Spleen (tissue), 11 donors: ENCODE data around the gene UNC5A. TPM values are rescaled to one million over a fixed set of nuclear protein-coding genes. Genes with fewer than 3 reads are reported as not detected.
A peak's percentile ranks its signal among the peaks of the same experiment; 100 is the strongest.

Source experiments
- DNase-seq: peaks from one replicate; pipeline ENCODE4 v3.0.0-alpha.2; 2020
- H3K27ac ChIP-seq, 8 donors: fragments of 200-600 bp; sonication (generic) in 7 of 8; 1 replicate in 4 of 8; 2 replicates in 4 of 8; pipeline versions ENCODE4 v1.5.0 to v1.8.0; 2016 to 2021; ENCODE audit warnings: inconsistent platforms in 4 of 8, mild to moderate bottlenecking in 4 of 8, moderate library complexity in 1 of 8
- H3K27me3 ChIP-seq, 7 donors: fragments of 200-600 bp; sonication (generic) in 6 of 7; replicated peaks in 1 of 7; 1 replicate in 4 of 7; 2 replicates in 3 of 7; pipeline versions ENCODE4 v1.5.0 to v1.8.0; 2016 to 2021; ENCODE audit warnings: inconsistent platforms in 3 of 7, mild to moderate bottlenecking in 1 of 7
- H3K36me3 ChIP-seq, 6 donors: fragments of 200-600 bp; sonication (generic) in 5 of 6; 1 replicate in 4 of 6; 2 replicates in 2 of 6; pipeline versions ENCODE4 v1.5.0 to v1.8.0; 2016 to 2021; ENCODE audit warnings: inconsistent platforms in 2 of 6
- H3K4me1 ChIP-seq, 6 donors: fragments of 200-600 bp; sonication (generic) in 5 of 6; 1 replicate in 3 of 6; 2 replicates in 3 of 6; pipeline versions ENCODE4 v1.5.0 to v1.8.0; 2016 to 2021; ENCODE audit warnings: inconsistent platforms in 3 of 6
- H3K4me3 ChIP-seq, 8 donors: fragments of 200-600 bp; sonication (generic) in 7 of 8; 1 replicate in 4 of 8; 2 replicates in 4 of 8; pipeline versions ENCODE4 v1.5.0 to v1.8.0; 2016 to 2021; ENCODE audit warnings: inconsistent platforms in 4 of 8, mild to moderate bottlenecking in 4 of 8, moderate library complexity in 2 of 8
- H3K9me3 ChIP-seq, 8 donors: fragments of 200-600 bp; sonication (generic) in 7 of 8; 1 replicate in 4 of 8; 2 replicates in 4 of 8; pipeline versions ENCODE4 v1.5.0 to v1.8.0; 2016 to 2021; ENCODE audit warnings: inconsistent platforms in 4 of 8
- CTCF ChIP-seq, 11 experiments: fragments of 200-600 bp in 7 of 11; fragments of 450-650 bp in 4 of 11; sonication (generic) in 4 of 11; IDR thresholded peaks in 8 of 11; conservative IDR thresholded peaks in 3 of 11; 1 replicate in 7 of 11; 2 replicates in 4 of 11; pipeline versions ENCODE4 v1.4.0 to v1.8.0; 2016 to 2021; ENCODE audit warnings: antibody characterized with exemption in 11 of 11, inconsistent platforms in 4 of 11, mild to moderate bottlenecking in 1 of 11
- POLR2A ChIP-seq, 3 donors: fragments of 450-650 bp; IDR thresholded peaks; one replicate each; pipeline ENCODE4 v1.5.1; 2017; ENCODE audit warnings: antibody characterized with exemption in 3 of 3, mild to moderate bottlenecking in 1 of 3
- POLR2AphosphoS5 ChIP-seq, 3 donors: sonication (generic); formaldehyde crosslinking; IDR thresholded peaks; one replicate each; pipeline ENCODE4 v1.5.1; 2017; ENCODE audit warnings: antibody characterized with exemption in 3 of 3
- WGBS, 5 donors: extraction: QIAGEN DNeasy Blood & Tissue Kit in 3 of 5; methylation state at CpG; one replicate each; pipeline versions ENCODE4 v1.1.5 to v1.1.7; 2013 to 2018; 5-methylcytosine and 5-hydroxymethylcytosine counted together
- intact Hi-C: fragments of 100-400 bp; cut with DNase I; formaldehyde crosslinking; loops from one replicate; pipeline ENCODE4 v1.15.0; 2023; ENCODE audit warnings: low total_unique reads
- polyA plus RNA-seq, 3 donors: library from polyadenylated mRNA; stranded (reverse); fragments of 200-250 nt; gene quantifications; one replicate each; pipeline ENCODE4 v1.2.1, GENCODE V29; 2013
- total RNA-seq, 7 donors: library from RNA; depleted of rRNA in 3 of 7; stranded (reverse); fragments of >200 nt in 3 of 7; fragmentation: NEBNext Ultra II Directional in 4 of 7; extraction: Animal tissue kit (Norgen Biotek cat#: 25700) in 4 of 7; gene quantifications; one replicate each; pipeline versions ENCODE4 v1.1.0 to v1.2.1, GENCODE V29; 2016 to 2021
- donor health status: healthy with polysubstance abuse.
- donor health status: DM: no; HTN: no; CAD: no; lungs with moderate emphysema.
- donor health status: DM: no; HTN: no; CAD: no.
- donor health status: Bipolar disorder and iron deficiency.
- donor health status: healthy.
- donor health status: DM: no; HTN: no; CAD: no.
- donor health status: DM: yes; HTN: yes; CAD: no.

Gene UNC5A
- total and polyA plus RNA-seq, 10 donors: 0.03 to 0.06 TPM; not detected in 8

DNA sequence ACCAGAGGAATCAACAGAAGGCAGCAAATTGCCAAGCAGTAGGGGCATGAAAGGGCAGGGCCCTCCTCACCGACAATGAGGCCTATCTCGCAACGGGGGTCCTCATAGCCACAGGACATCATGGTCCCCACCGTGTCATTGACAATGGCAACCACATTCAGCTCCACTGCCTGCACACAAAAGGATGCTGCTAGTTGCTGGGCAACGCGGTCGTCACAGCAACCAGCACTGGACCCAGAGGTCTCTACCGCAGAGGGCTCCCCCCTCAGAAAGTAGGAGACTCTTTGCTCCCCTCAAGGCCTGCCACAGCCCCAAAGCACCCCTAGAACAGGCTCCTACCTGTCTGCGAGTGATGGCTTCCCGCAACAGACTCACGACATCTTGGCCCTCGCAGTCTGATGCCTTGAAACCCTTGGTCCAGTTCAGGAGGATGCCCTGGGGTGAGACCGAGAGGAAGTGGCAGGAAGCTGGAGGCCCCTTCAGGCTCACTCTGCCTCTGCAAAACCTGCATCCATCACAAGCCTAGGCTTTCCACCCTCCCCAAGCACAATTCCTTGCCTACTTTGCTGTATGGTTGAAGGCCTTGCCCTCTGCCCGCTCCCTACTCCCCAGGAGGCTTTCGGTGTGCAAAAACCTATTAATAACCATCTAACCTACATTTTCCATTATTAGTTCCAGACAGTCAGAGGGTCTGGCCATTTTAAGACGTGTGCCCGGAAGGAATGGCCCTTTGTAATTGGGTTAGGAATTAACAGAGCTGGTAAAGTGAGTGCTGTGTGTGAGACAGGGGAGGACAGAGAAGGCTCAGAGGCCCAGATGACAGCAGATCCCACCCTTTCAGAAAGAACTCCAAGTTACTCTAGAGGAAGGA, 73.6 kb downstream of the UNC5A start:
- DNase-seq: peak; percentile 21
- peaks cover 0 to 99% (median 11%) of the 10 kb centered on the region in 6 donors for H3K36me3 ChIP-seq
- TF ChIP-seq POLR2AphosphoS5 (IDR thresholded peaks at IDR 0.05) (peak in 1 of 3 donors; percentile 28), CTCF (IDR thresholded peaks at IDR 0.05 in 8 of 11, conservative IDR thresholded peaks at IDR 0.05 in 3 of 11) (no peak)
- intact Hi-C loops: no loop called here
- no peak overlapping the region for H3K27ac ChIP-seq
- no peak overlapping the region for H3K4me3 ChIP-seq
- peaks cover 0 to 13% (median 0%) of the 10 kb centered on the region in 7 donors for H3K27me3 ChIP-seq
- peaks cover 0 to 8% (median 0%) of the 10 kb centered on the region in 6 donors for H3K4me1 ChIP-seq
- 74 to 90% (median 87%) methylated on average over 17 of the region's 17 CpGs for WGBS, 5 donors
- no peaks in the 10 kb centered on the region for H3K9me3 ChIP-seq

DNA sequence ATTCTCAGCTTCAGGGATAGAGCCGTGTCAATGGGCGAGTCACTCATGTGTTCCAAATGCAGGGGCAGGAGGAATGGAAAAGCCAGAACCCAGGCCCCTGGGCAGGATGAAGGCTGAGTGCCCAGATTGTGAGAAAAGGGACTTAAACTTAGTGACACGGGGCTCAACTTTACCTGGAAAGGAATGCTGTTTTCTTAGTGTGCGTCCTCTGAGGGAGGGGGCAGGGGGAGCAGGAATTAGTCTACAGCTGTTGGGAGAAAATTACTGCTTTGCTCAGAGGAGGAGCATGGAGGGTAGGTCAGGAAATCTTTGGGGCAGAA, 74.2 kb downstream of the UNC5A start:
- no peaks in the 10 kb centered on the region for H3K9me3 ChIP-seq
- DNase-seq: peak; percentile 7
- intact Hi-C loops: no loop called here
- peaks cover 0 to 8% (median 0%) of the 10 kb centered on the region in 6 donors for H3K4me1 ChIP-seq
- no peak overlapping the region for H3K27ac ChIP-seq
- WGBS, 5 donors: 67 to 87% (median 76%) methylated on average over 4 of the region's 4 CpGs
- TF ChIP-seq CTCF (IDR thresholded peaks at IDR 0.05 in 8 of 11, conservative IDR thresholded peaks at IDR 0.05 in 3 of 11): no peak
- TF ChIP-seq POLR2A (IDR thresholded peaks at IDR 0.05): no peak
- TF ChIP-seq POLR2AphosphoS5 (IDR thresholded peaks at IDR 0.05): no peak
- H3K27me3 ChIP-seq: peaks cover 0 to 7% (median 0%) of the 10 kb centered on the region in 7 donors
- H3K36me3 ChIP-seq: peaks cover 0 to 100% (median 11%) of the 10 kb centered on the region in 6 donors
- no peak overlapping the region for H3K4me3 ChIP-seq

DNA sequence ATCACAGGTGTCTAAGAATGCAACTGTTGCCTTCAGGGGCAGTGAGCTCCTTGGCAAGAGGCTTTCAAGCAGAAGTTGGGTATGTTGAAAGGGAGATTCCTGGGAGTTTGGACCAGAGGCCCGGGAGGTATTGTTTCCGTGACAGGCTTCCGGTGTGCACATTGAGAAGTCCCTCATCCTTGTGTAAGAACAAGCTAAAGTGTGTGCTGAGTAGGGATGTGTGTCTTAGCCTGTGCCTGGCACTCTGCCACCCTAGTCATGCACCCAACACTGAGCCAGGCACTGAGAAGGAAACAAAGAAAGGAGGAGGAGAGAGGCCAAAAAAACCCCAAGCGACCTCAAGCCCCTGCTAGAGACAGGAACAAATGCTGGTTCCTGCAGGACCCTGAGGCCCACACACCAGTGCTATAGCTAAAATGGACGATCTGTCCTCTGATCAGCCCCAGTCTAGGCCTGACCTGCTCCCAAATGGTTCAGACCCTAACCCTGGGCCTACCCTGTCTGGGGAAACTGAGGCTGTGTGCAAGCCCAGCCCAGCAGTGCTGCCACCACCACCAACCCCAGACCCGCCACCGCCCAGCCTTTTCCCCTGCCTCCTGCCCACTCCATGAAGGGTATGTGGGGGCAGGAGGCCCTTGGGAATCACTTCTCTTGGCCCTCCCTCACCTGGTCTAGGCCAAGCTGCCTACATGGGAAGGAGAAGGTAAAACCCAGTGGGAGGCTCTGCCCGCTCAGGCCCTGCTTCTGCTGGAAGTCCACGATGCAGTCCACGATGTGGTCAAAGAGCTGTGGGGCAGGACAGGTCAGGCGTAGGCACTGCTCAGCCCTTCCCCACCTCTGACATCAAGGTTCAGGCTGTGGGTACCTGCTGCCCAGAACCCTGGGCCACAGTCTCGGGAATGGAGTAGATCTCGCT, 76.2 kb downstream of the UNC5A start:
- Histone ChIP-seq H3K4me1 (peaks cover 0 to 14% (median 0%) of the 10 kb centered on the region in 6 donors), H3K36me3 (peaks cover 0 to 100% (median 7%) of the 10 kb centered on the region in 6 donors), H3K9me3 (no peaks in the 10 kb centered on the region), H3K4me3 (no peak overlapping the region), H3K27ac (no peak overlapping the region), H3K27me3 (no peaks in the 10 kb centered on the region)
- peak; percentile 66 for DNase-seq
- intact Hi-C loops: no loop called here
- WGBS, 5 donors: 82 to 91% (median 85%) methylated on average over 12 to 13 of the region's 13 CpGs
- TF ChIP-seq CTCF (IDR thresholded peaks at IDR 0.05 in 8 of 11, conservative IDR thresholded peaks at IDR 0.05 in 3 of 11): no peak
- no peak for TF ChIP-seq POLR2AphosphoS5 (IDR thresholded peaks at IDR 0.05)
- TF ChIP-seq POLR2A (IDR thresholded peaks at IDR 0.05): no peak
